ENCODE data around the gene CR1L. TPM values are rescaled to one million over a fixed set of nuclear protein-coding genes. Genes with fewer than 3 reads are reported as not detected.

The CR1L gene
- total and polyA plus RNA-seq, 9 of the 15 experiments (the other 6 are each of a cell fraction or from before 2014, with no cell fraction given), result 10.1 to 74.8 (median 34.3) TPM

DNA sequence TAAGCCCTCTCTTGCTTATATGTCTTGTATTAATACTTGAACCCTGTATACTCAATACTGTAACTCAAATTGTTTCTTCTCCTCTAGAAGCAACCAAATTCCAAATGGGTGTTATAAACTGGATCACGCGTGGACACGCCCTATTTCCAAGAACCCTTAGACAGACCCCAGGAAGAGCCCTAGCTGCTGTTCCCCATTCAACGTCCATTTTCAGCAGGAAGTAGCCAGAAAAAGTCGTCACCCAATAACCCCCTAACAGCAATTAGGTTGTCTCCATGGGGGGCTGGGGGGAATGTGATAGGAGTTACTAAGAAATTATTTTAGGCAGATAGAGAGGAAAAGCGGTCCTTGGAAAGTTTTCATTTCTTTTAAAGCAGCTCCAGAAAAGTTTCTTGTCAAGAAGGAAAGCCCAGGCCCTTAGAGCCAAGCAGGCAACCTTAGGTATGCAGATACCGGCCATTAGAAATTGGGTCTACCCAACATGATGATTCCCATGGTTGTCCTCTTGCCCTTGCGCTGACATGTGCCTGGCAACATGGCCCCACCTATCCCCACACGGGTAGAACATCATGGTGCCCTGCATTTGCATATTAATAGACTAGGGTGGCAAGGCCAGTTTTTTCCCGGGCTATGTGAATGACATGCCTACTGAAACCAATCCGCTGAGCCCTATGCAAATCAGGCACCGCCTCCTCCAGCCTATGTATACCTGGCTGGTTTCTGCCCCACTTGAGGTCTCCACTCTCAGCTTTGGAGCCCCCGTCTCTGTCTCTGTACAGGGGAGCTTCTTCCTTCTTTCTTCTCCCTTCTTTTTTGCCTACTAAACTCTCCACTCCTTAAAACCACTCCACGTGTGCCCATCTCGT lies 102.9 kb downstream of the CR1L start (continued):
- TF ChIP-seq SAP30 (IDR thresholded peaks at IDR 0.05; ENCODE audit: borderline replicate concordance, insufficient read depth, low read depth, low read length, poor library complexity, severe bottlenecking) (no peak), ZNF121 (CRISPR knock-in tag; conservative IDR thresholded peaks at IDR 0.05) (no peak), SMAD2 (IDR thresholded peaks at IDR 0.05; ENCODE audit: low read depth, low read length) (no peak), SMAD3 (CRISPR knock-in tag; conservative IDR thresholded peaks at IDR 0.05) (0 out of 2 replicates have a peak, but pooled peaks have one; percentile 14), RHOXF2B (CRISPR knock-in tag; conservative IDR thresholded peaks at IDR 0.05) (no peak), PTRF (tag; IDR thresholded peaks at IDR 0.05) (no peak; the same call in 1 of the 2 replicates), ZNF551 (CRISPR knock-in tag; IDR thresholded peaks at IDR 0.05) (no peak), EZH2 (IDR thresholded peaks at IDR 0.05; ENCODE audit: borderline replicate concordance, low read depth, low read length) (no peak), MCM2 (IDR thresholded peaks at IDR 0.05; ENCODE audit: low read depth) (no peak), TSC22D4 (tag; IDR thresholded peaks at IDR 0.05) (no peak), FOXJ2 (tag; IDR thresholded peaks at IDR 0.05) (0 out of 2 replicates have a peak, but pooled peaks have one; percentile 60), TAF15 (IDR thresholded peaks at IDR 0.05; ENCODE audit: low read depth, low read length) (no peak), SLC30A9 (CRISPR knock-in tag; IDR thresholded peaks at IDR 0.05) (no peak), PHF21A (IDR thresholded peaks at IDR 0.05; ENCODE audit: borderline replicate concordance, low read depth) (no peak), MEF2D (tag; conservative IDR thresholded peaks at IDR 0.05; ENCODE audit: low read depth) (0 out of 2 replicates have a peak, but pooled peaks have one; percentile 35), TCFL5 (CRISPR knock-in tag; conservative IDR thresholded peaks at IDR 0.05) (no peak), RBFOX2 (IDR thresholded peaks at IDR 0.05; ENCODE audit: low read depth, low read length) (peak; percentile 24; the same call in 1 of the 2 replicates), ELF4 (CRISPR knock-in tag; IDR thresholded peaks at IDR 0.05) (no peak; the same call in 1 of the 2 replicates), SRSF1 (IDR thresholded peaks at IDR 0.05; ENCODE audit: low read depth, low read length) (no peak), KHSRP (IDR thresholded peaks at IDR 0.05) (no peak)
- TF ChIP-seq, protein P1, sequence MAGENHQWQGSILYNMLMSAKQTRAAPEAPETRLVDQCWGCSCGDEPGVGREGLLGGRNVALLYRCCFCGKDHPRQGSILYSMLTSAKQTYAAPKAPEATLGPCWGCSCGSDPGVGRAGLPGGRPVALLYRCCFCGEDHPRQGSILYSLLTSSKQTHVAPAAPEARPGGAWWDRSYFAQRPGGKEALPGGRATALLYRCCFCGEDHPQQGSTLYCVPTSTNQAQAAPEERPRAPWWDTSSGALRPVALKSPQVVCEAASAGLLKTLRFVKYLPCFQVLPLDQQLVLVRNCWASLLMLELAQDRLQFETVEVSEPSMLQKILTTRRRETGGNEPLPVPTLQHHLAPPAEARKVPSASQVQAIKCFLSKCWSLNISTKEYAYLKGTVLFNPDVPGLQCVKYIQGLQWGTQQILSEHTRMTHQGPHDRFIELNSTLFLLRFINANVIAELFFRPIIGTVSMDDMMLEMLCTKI (IDR thresholded peaks at IDR 0.05; ENCODE audit: partially characterized antibody), result no peak
- TF ChIP-seq, protein P2, sequence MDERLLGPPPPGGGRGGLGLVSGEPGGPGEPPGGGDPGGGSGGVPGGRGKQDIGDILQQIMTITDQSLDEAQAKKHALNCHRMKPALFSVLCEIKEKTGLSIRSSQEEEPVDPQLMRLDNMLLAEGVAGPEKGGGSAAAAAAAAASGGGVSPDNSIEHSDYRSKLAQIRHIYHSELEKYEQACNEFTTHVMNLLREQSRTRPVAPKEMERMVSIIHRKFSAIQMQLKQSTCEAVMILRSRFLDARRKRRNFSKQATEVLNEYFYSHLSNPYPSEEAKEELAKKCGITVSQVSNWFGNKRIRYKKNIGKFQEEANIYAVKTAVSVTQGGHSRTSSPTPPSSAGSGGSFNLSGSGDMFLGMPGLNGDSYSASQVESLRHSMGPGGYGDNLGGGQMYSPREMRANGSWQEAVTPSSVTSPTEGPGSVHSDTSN (CRISPR knock-in tag; IDR thresholded peaks at IDR 0.05; ENCODE audit: low read depth), result no peak
- TF ChIP-seq, protein P2 (tag; conservative IDR thresholded peaks at IDR 0.05; ENCODE audit: low read depth), result peak; percentile 93
- TF ChIP-seq, protein P3, sequence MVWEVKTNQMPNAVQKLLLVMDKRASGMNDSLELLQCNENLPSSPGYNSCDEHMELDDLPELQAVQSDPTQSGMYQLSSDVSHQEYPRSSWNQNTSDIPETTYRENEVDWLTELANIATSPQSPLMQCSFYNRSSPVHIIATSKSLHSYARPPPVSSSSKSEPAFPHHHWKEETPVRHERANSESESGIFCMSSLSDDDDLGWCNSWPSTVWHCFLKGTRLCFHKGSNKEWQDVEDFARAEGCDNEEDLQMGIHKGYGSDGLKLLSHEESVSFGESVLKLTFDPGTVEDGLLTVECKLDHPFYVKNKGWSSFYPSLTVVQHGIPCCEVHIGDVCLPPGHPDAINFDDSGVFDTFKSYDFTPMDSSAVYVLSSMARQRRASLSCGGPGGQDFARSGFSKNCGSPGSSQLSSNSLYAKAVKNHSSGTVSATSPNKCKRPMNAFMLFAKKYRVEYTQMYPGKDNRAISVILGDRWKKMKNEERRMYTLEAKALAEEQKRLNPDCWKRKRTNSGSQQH (CRISPR knock-in tag; IDR thresholded peaks at IDR 0.05), result no peak

Measured in K562 (cell line).